PFSK-1 (cell line): Measurements from ENCODE around the gene RDH16.

Experiments used
- FOXP2 ChIP-seq: optimal IDR thresholded peaks from 2 replicates; pipeline ENCODE3; 2011; ENCODE audit warnings: borderline replicate concordance, control low read depth, inconsistent platforms; ENCODE audit not compliant: insufficient read depth; ENCODE audit errors: extremely low read length, extremely low read depth
- POLR2AphosphoS5 ChIP-seq: IDR thresholded peaks from 2 replicates; pipeline ENCODE4 v1.6.1; 2012; ENCODE audit warnings: low read depth, mild to moderate bottlenecking, control low read depth, low read length, moderate library complexity
- SIN3A ChIP-seq: IDR thresholded peaks from 2 replicates; pipeline ENCODE4 v1.6.1; 2012; ENCODE audit warnings: mild to moderate bottlenecking, low read length, moderate library complexity, borderline replicate concordance; ENCODE audit not compliant: insufficient read depth
- TAF1 ChIP-seq: IDR thresholded peaks from 2 replicates; pipeline ENCODE4 v1.6.1; 2012; ENCODE audit warnings: low read length, control low read depth, borderline replicate concordance; ENCODE audit not compliant: insufficient read depth
- TF ChIP-seq, protein P1 (sequence below), 2 experiments: IDR thresholded peaks; 2 replicates each; pipeline versions ENCODE4 v1.6.1 to v1.8.0; 2011 to 2012; ENCODE audit warnings: low read depth in 2 of 2, low read length in 2 of 2, control low read depth in 1 of 2, inconsistent platforms in 1 of 2, mild to moderate bottlenecking in 1 of 2, moderate library complexity in 1 of 2; ENCODE audit not compliant: insufficient read depth in 1 of 2

RDH16 gene

GRCh38 chr12:56954958-56955355, 2.5 kb downstream of the RDH16 start:
- TF ChIP-seq FOXP2, result no peak
- TF ChIP-seq, protein P1, sequence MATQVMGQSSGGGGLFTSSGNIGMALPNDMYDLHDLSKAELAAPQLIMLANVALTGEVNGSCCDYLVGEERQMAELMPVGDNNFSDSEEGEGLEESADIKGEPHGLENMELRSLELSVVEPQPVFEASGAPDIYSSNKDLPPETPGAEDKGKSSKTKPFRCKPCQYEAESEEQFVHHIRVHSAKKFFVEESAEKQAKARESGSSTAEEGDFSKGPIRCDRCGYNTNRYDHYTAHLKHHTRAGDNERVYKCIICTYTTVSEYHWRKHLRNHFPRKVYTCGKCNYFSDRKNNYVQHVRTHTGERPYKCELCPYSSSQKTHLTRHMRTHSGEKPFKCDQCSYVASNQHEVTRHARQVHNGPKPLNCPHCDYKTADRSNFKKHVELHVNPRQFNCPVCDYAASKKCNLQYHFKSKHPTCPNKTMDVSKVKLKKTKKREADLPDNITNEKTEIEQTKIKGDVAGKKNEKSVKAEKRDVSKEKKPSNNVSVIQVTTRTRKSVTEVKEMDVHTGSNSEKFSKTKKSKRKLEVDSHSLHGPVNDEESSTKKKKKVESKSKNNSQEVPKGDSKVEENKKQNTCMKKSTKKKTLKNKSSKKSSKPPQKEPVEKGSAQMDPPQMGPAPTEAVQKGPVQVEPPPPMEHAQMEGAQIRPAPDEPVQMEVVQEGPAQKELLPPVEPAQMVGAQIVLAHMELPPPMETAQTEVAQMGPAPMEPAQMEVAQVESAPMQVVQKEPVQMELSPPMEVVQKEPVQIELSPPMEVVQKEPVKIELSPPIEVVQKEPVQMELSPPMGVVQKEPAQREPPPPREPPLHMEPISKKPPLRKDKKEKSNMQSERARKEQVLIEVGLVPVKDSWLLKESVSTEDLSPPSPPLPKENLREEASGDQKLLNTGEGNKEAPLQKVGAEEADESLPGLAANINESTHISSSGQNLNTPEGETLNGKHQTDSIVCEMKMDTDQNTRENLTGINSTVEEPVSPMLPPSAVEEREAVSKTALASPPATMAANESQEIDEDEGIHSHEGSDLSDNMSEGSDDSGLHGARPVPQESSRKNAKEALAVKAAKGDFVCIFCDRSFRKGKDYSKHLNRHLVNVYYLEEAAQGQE (IDR thresholded peaks at IDR 0.05; ENCODE audit: insufficient read depth in 1 of 2, low read depth in 2 of 2, low read length in 2 of 2), result no peak
- no peak for TF ChIP-seq POLR2AphosphoS5
- no peak for TF ChIP-seq TAF1
- TF ChIP-seq SIN3A, result no peak

- TF ChIP-seq, protein P1 (IDR thresholded peaks at IDR 0.05; ENCODE audit: insufficient read depth in 1 of 2, low read depth in 2 of 2, low read length in 2 of 2), result no peak
- TF ChIP-seq POLR2AphosphoS5 (no peak), TAF1 (no peak), SIN3A (no peak), FOXP2 (no peak)
Measured at GRCh38 chr12:56954057-56954957, 3.1 kb downstream of the RDH16 start.

DNA sequence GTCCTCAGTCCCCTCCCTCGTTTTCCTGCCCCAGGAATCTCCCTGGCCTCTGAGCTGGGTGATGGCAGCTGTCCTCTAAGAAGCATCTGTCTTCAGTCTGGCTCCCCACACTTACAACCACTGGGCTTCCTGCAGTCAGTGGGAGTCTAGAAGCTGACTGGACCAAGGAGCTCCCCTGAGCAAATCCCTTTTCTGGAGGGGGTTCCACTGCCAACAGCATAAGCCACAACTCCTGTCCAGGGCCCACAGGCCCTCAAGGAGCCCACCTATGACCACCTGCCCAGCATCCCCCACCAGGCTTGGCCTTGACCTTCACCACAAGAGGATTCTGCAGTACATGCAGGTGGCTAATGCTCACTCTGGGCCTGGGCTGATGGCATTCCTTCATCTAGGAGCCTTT, 4.1 kb downstream of the RDH16 start:
- TF ChIP-seq, protein P1 (IDR thresholded peaks at IDR 0.05; ENCODE audit: insufficient read depth in 1 of 2, low read depth in 2 of 2, low read length in 2 of 2), result no peak
- TF ChIP-seq TAF1 (no peak), SIN3A (no peak), POLR2AphosphoS5 (no peak), FOXP2 (no peak)

- TF ChIP-seq FOXP2 (no peak), SIN3A (no peak), POLR2AphosphoS5 (no peak), TAF1 (no peak)
- TF ChIP-seq, protein P1 (IDR thresholded peaks at IDR 0.05; ENCODE audit: insufficient read depth in 1 of 2, low read depth in 2 of 2, low read length in 2 of 2), result no peak
Measured at GRCh38 chr12:56951582-56952339, 5.6 kb downstream of the RDH16 start.
